Gastrocnemius medialis (tissue), 4 donors: ENCODE results near the gene RNF26. TPM values are rescaled to one million over a fixed set of nuclear protein-coding genes. Genes with fewer than 3 reads are reported as not detected.

ENCODE experiments used
- ATAC-seq, 2 donors: fragments of 150-250 bp; one replicate each; pipeline ENCODE4 v1.9.1; 2016
- DNase-seq, 2 donors: peaks; one replicate each; pipeline ENCODE4 v3.0.0-alpha.2; 2019
- H3K27ac ChIP-seq, 4 donors: fragments of 200-600 bp; sonication (generic); 1 replicate in 1 of 4; 2 replicates in 3 of 4; pipeline ENCODE4 v1.5.1; 2016 to 2018; ENCODE audit warnings: mild to moderate bottlenecking in 2 of 4, moderate library complexity in 1 of 4
- H3K27me3 ChIP-seq, 3 donors: fragments of 200-600 bp; sonication (generic) in 2 of 3; 1 replicate in 1 of 3; 2 replicates in 2 of 3; pipeline versions ENCODE4 v1.5.1 to v1.6.0; 2016 to 2019; ENCODE audit warnings: mild to moderate bottlenecking in 1 of 3, moderate library complexity in 1 of 3
- H3K36me3 ChIP-seq, 2 donors: fragments of 200-600 bp; sonication (generic) in 1 of 2; one replicate each; pipeline ENCODE4 v1.5.1; 2017 to 2018
- H3K4me1 ChIP-seq, 2 donors: fragments of 200-600 bp; sonication (generic) in 1 of 2; one replicate each; pipeline ENCODE4 v1.5.1; 2016 to 2017; ENCODE audit warnings: mild to moderate bottlenecking in 2 of 2
- H3K4me3 ChIP-seq, 4 donors: fragments of 200-600 bp; sonication (generic) in 3 of 4; 1 replicate in 1 of 4; 2 replicates in 3 of 4; pipeline ENCODE4 v1.5.1; 2016 to 2019; ENCODE audit warnings: mild to moderate bottlenecking in 2 of 4
- H3K9me3 ChIP-seq, 3 donors: fragments of 200-600 bp; sonication (generic) in 2 of 3; 1 replicate in 1 of 3; 2 replicates in 2 of 3; pipeline ENCODE4 v1.5.1; 2016 to 2019
- POLR2A ChIP-seq, 2 donors: fragments of 450-650 bp; IDR thresholded peaks; one replicate each; pipeline ENCODE4 v1.6.1; 2017; ENCODE audit warnings: antibody characterized with exemption in 2 of 2, mild to moderate bottlenecking in 2 of 2, moderate library complexity in 2 of 2
- in situ Hi-C, 4 donors: fragments of 200-750 bp; cut with MboI; loops; one replicate each; pipeline versions ENCODE4 v1.15.0 to v1.8.0; 2017; ENCODE audit warnings: low sequenced_read_pairs in 4 of 4
- intact Hi-C: fragments of 100-400 bp; cut with DNase I; formaldehyde crosslinking; loops from one replicate; pipeline ENCODE4 v1.15.1; 2023; ENCODE audit warnings: low total_unique reads
- total RNA-seq, 4 donors: library from RNA; depleted of rRNA; stranded (reverse); fragments of >200 nt; gene quantifications; one replicate each; pipeline versions ENCODE4 v1.1.0 to v1.2.3, GENCODE V29; 2016
- TF ChIP-seq, protein P1 (sequence below), 5 experiments: fragments of 450-650 bp in 3 of 5; fragments of 200-600 bp in 2 of 5; sonication (generic) in 2 of 5; IDR thresholded peaks in 4 of 5; conservative IDR thresholded peaks in 1 of 5; 1 replicate in 4 of 5; 2 replicates in 1 of 5; pipeline ENCODE4 v1.5.1; 2016 to 2019; ENCODE audit warnings: antibody characterized with exemption in 5 of 5, mild to moderate bottlenecking in 3 of 5, moderate library complexity in 3 of 5

Gene RNF26
- total RNA-seq, 4 donors from 2014 or later = 3.8 to 5.1 (median 4.7) TPM

DNA sequence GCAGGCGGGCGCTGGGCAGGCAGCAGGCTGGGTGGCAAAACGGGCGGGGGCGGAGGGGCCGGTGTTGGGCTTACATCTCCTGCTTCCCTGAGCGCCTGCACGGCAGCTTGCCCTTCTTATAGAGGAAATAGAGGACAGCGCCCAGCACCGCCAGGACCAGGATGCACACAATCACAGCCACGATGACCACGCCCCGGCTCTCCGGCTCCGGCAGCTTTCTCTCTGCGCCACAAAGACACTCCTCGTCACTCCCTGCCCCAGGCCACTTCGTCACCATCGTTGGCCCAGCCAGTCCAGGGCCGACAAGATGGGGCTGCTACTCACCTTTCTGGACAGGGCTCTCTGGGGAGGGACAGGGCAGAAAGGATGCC lies 23.7 kb upstream of the RNF26 start:
- Histone ChIP-seq H3K4me1 (peaks cover 14 to 24% of the 10 kb centered on the region in 2 donors), H3K4me3 (no peak overlapping the region), H3K36me3 (no peaks in the 10 kb centered on the region), H3K9me3 (no peaks in the 10 kb centered on the region), H3K27ac (peak overlapping the region in 3 of 4 donors; percentile 20 to 59 (median 52)), H3K27me3 (no peaks in the 10 kb centered on the region)
- DNase-seq (no peak), ATAC-seq (no peak)
- TF ChIP-seq, protein P1, sequence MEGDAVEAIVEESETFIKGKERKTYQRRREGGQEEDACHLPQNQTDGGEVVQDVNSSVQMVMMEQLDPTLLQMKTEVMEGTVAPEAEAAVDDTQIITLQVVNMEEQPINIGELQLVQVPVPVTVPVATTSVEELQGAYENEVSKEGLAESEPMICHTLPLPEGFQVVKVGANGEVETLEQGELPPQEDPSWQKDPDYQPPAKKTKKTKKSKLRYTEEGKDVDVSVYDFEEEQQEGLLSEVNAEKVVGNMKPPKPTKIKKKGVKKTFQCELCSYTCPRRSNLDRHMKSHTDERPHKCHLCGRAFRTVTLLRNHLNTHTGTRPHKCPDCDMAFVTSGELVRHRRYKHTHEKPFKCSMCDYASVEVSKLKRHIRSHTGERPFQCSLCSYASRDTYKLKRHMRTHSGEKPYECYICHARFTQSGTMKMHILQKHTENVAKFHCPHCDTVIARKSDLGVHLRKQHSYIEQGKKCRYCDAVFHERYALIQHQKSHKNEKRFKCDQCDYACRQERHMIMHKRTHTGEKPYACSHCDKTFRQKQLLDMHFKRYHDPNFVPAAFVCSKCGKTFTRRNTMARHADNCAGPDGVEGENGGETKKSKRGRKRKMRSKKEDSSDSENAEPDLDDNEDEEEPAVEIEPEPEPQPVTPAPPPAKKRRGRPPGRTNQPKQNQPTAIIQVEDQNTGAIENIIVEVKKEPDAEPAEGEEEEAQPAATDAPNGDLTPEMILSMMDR (IDR thresholded peaks at IDR 0.05 in 4 of 5, conservative IDR thresholded peaks at IDR 0.05 in 1 of 5) = no peak
- TF ChIP-seq POLR2A (IDR thresholded peaks at IDR 0.05) = no peak
- intact Hi-C loops (no loop called here), in situ Hi-C loops (no loop called here)

DNA sequence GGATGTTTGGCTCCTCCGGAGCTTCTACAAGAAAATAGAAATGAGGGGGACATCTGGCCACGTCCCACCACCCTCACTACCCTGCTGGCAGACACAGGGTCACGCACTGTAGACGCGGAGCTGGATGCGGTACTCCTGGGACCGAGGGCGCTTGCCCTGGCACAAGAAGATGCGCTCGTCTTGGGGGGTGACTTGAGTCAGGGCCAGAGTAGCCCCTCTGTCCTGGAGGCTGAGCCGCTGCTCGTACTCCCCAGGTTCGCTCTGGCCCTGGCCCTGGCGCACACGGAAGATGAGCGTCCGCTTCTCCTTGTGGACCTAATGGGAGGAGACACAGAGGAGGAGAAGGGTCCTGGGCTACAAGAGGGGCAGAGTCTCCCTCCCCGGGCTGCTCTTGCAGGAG lies 19.6 kb upstream of the RNF26 start:
- no peaks in the 10 kb centered on the region for H3K36me3 ChIP-seq
- intact Hi-C loops = loop anchor here (5.0 kb wide), 1 partner anchor 167 kb away; the partner anchor contains the start of gene ABCG4
- H3K4me1 ChIP-seq = peaks cover 30 to 35% of the 10 kb centered on the region in 2 donors

DNA sequence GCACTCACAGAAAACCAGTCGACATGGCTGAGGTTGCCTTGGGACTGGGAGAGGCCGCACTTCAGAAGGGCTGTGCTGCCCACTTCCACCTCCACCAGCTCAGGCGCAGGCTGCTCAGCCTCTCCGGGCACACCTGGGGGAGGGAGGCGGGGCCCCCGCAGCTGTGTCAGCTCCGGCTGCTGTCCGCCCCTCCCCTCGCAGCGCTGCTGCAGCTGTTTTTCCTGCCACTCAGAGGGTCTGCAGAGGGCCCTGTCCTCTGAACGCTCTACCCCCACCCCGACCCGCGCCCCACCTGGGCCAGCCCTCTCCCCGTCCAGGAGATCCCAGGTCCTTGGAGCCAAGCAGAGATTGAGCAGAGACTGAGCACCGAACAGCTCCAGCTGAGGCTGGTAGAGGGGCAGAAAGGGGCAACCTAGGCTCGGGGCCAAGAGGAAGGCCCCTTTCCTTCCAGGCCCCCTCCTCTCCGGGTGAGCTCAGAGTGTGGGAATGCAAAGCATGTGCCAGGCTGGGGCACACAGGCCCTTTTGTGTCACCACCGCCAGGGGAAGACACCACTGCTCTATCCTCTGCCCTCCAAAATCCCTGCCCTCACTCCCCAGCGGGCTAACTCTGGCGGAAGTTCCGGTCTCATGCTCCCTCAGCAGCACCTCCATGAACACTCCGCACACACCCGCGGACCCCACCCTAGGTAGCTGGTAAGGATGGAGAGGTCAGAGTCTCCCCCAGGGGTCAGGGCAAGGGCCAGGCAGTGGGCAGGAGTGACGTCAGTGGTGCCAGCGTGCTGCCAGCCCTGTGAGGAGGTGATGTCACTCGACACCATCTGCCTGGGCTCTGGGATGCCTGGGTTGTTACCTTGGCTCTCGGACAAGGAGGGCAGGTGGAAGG lies 19.0 kb upstream of the RNF26 start:
- Histone ChIP-seq H3K27ac (peak overlapping the region; percentile 80 to 85 (median 83)), H3K4me3 (peak overlapping the region; percentile 60 to 79 (median 69)), H3K36me3 (no peaks in the 10 kb centered on the region), H3K27me3 (peaks cover 0 to 3% (median 3%) of the 10 kb centered on the region in 3 donors), H3K9me3 (no peaks in the 10 kb centered on the region), H3K4me1 (peaks cover 35 to 38% of the 10 kb centered on the region in 2 donors)
- DNase-seq (no peak), ATAC-seq (peak in 1 of 2 donors; percentile 14)
- intact Hi-C loops = loop anchor here (5.0 kb wide), 1 partner anchor 168 kb away; the partner anchor contains the start of gene ABCG4
- in situ Hi-C loops = no loop called here
- TF ChIP-seq, protein P1 (IDR thresholded peaks at IDR 0.05 in 4 of 5, conservative IDR thresholded peaks at IDR 0.05 in 1 of 5) = peak in 2 of 5 experiments; percentile 13 to 18
- TF ChIP-seq POLR2A (IDR thresholded peaks at IDR 0.05) = no peak

More for the DNA sequence above, 19.6 kb upstream of the RNF26 start:
- ATAC-seq = no peak
- TF ChIP-seq, protein P1 (IDR thresholded peaks at IDR 0.05 in 4 of 5, conservative IDR thresholded peaks at IDR 0.05 in 1 of 5) = no peak
- no peak for TF ChIP-seq POLR2A (IDR thresholded peaks at IDR 0.05)
- Histone ChIP-seq H3K4me3 (peak overlapping the region in 3 of 4 donors; percentile 7 to 60 (median 10)), H3K27me3 (peaks cover 0 to 3% (median 0%) of the 10 kb centered on the region in 3 donors), H3K27ac (peak overlapping the region; percentile 80 to 85 (median 83)), H3K9me3 (no peaks in the 10 kb centered on the region)
- DNase-seq = no peak
- in situ Hi-C loops = no loop called here

- no peak for DNase-seq
- peak overlapping the region; percentile 60 to 79 (median 69) for H3K4me3 ChIP-seq
- in situ Hi-C loops = no loop called here
- H3K27ac ChIP-seq = peak overlapping the region; percentile 80 to 85 (median 83)
- H3K4me1 ChIP-seq = peaks cover 35 to 38% of the 10 kb centered on the region in 2 donors
- H3K36me3 ChIP-seq = no peaks in the 10 kb centered on the region
- peaks cover 0 to 10% (median 3%) of the 10 kb centered on the region in 3 donors for H3K27me3 ChIP-seq
- no peaks in the 10 kb centered on the region for H3K9me3 ChIP-seq
- intact Hi-C loops = loop anchor here (5.0 kb wide), 1 partner anchor 169 kb away; the partner anchor contains the start of gene ABCG4
- peak in 1 of 2 donors; percentile 18 for ATAC-seq
- TF ChIP-seq, protein P1 (IDR thresholded peaks at IDR 0.05 in 4 of 5, conservative IDR thresholded peaks at IDR 0.05 in 1 of 5) = no peak
- TF ChIP-seq POLR2A (IDR thresholded peaks at IDR 0.05) = no peak
These were observed 18.2 kb upstream of the RNF26 start for GRCh38 chr11:119316016-119316728.
